ENCODE results near the gene PDE2A. TPM values are rescaled to one million over a fixed set of nuclear protein-coding genes. Genes with fewer than 3 reads are reported as not detected.

The PDE2A gene
- polyA plus RNA-seq, 1 experiment, result 0.64 TPM

GRCh38 chr11:72635933-72636332 is 38.3 kb downstream of the PDE2A start:
- no peak for TF ChIP-seq CTCF (IDR thresholded peaks at IDR 0.05; ENCODE audit: insufficient read depth, low read depth, low read length)
- POLR2A ChIA-PET, result no interaction called here
- CTCF ChIA-PET, result interaction anchor here (1.1 to 4.3 kb wide), 5 partner anchors 10 to 62 kb away, joined by 3 to 30 read pairs (median 4); no protein-coding TSS in a partner anchor
- H3K4me3 ChIP-seq (ENCODE audit: low read depth, low read length), result no peak overlapping the region
- peaks cover 34% of the 10 kb centered on the region for H3K27me3 ChIP-seq (ENCODE audit: control insufficient read depth, insufficient read depth, low read length)
- DNase-seq (ENCODE audit: low read depth), result no peak
- no peaks in the 10 kb centered on the region for H3K36me3 ChIP-seq (ENCODE audit: control insufficient read depth, insufficient read depth, low read length)

- CTCF ChIA-PET, result interaction anchor here (1.1 to 4.3 kb wide), 5 partner anchors 10 to 62 kb away, joined by 3 to 30 read pairs (median 4); no protein-coding TSS in a partner anchor
- POLR2A ChIA-PET, result no interaction called here
- Histone ChIP-seq H3K36me3 (ENCODE audit: control insufficient read depth, insufficient read depth, low read length) (no peaks in the 10 kb centered on the region), H3K27me3 (ENCODE audit: control insufficient read depth, insufficient read depth, low read length) (peaks cover 29% of the 10 kb centered on the region), H3K4me3 (ENCODE audit: low read depth, low read length) (no peak overlapping the region)
- no peak for TF ChIP-seq CTCF (IDR thresholded peaks at IDR 0.05; ENCODE audit: insufficient read depth, low read depth, low read length)
- no peak for DNase-seq (ENCODE audit: low read depth)
These were observed 38.8 kb downstream of the PDE2A start for GRCh38 chr11:72635309-72635915.

GRCh38 chr11:72634472-72635095 is 39.6 kb downstream of the PDE2A start:
- ChIA-PET POLR2A (no interaction called here), CTCF (interaction anchor here (1.4 to 4.3 kb wide), 3 partner anchors 10 to 47 kb away, joined by 6 to 30 read pairs (median 7); no protein-coding TSS in a partner anchor)
- H3K36me3 ChIP-seq (ENCODE audit: control insufficient read depth, insufficient read depth, low read length), result no peaks in the 10 kb centered on the region
- no peak for DNase-seq (ENCODE audit: low read depth)
- no peak for TF ChIP-seq CTCF (IDR thresholded peaks at IDR 0.05; ENCODE audit: insufficient read depth, low read depth, low read length)
- peaks cover 24% of the 10 kb centered on the region for H3K27me3 ChIP-seq (ENCODE audit: control insufficient read depth, insufficient read depth, low read length)
- H3K4me3 ChIP-seq (ENCODE audit: low read depth, low read length), result no peak overlapping the region

- Histone ChIP-seq H3K27me3 (ENCODE audit: control insufficient read depth, insufficient read depth, low read length) (peaks cover 21% of the 10 kb centered on the region), H3K36me3 (ENCODE audit: control insufficient read depth, insufficient read depth, low read length) (no peaks in the 10 kb centered on the region), H3K4me3 (ENCODE audit: low read depth, low read length) (no peak overlapping the region)
- ChIA-PET POLR2A (no interaction called here), CTCF (interaction anchor here (1.1 to 2.5 kb wide), 3 partner anchors 11 to 159 kb away, joined by 3 to 7 read pairs (median 6); no protein-coding TSS in a partner anchor)
- TF ChIP-seq CTCF (IDR thresholded peaks at IDR 0.05; ENCODE audit: insufficient read depth, low read depth, low read length), result no peak
- no peak for DNase-seq (ENCODE audit: low read depth)
These were observed 40.2 kb downstream of the PDE2A start for GRCh38 chr11:72634016-72634415.

GRCh38 chr11:72633068-72633467 is 41.2 kb downstream of the PDE2A start:
- DNase-seq (ENCODE audit: low read depth), result no peak
- CTCF ChIA-PET, result interaction anchor here (1.1 to 2.5 kb wide), 3 partner anchors 12 to 158 kb away, joined by 3 to 7 read pairs (median 6); no protein-coding TSS in a partner anchor
- H3K36me3 ChIP-seq (ENCODE audit: control insufficient read depth, insufficient read depth, low read length), result no peaks in the 10 kb centered on the region
- TF ChIP-seq CTCF (IDR thresholded peaks at IDR 0.05; ENCODE audit: insufficient read depth, low read depth, low read length), result no peak
- peaks cover 15% of the 10 kb centered on the region for H3K27me3 ChIP-seq (ENCODE audit: control insufficient read depth, insufficient read depth, low read length)
- POLR2A ChIA-PET, result no interaction called here
- no peak overlapping the region for H3K4me3 ChIP-seq (ENCODE audit: low read depth, low read length)

Measured in BJ (cell line).